Osteocyte (in vitro differentiated cells): Measurements from ENCODE around the gene MLANA. TPM values are rescaled to one million over a fixed set of nuclear protein-coding genes. Genes with fewer than 3 reads are reported as not detected.

ENCODE experiments used
- DNase-seq: peaks from one replicate; pipeline ENCODE4 v3.0.0; 2021; ENCODE audit warnings: mixed read lengths; ENCODE audit not compliant: unreplicated experiment; ENCODE audit errors: extremely low spot score
- H3K27ac Mint-ChIP-seq: one replicate; pipeline ENCODE4 v1.8.0; 2021; ENCODE audit warnings: mild to moderate bottlenecking, mixed read lengths; ENCODE audit not compliant: unreplicated experiment
- H3K27me3 Mint-ChIP-seq: one replicate; pipeline ENCODE4 v1.8.0; 2021; ENCODE audit warnings: mixed read lengths; ENCODE audit not compliant: unreplicated experiment
- H3K36me3 Mint-ChIP-seq: one replicate; pipeline ENCODE4 v1.8.0; 2021; ENCODE audit warnings: mixed read lengths; ENCODE audit not compliant: unreplicated experiment
- H3K4me1 Mint-ChIP-seq: one replicate; pipeline ENCODE4 v1.8.0; 2021; ENCODE audit warnings: mixed read lengths; ENCODE audit not compliant: unreplicated experiment
- H3K4me3 Mint-ChIP-seq: one replicate; pipeline ENCODE4 v1.8.0; 2021; ENCODE audit warnings: mild to moderate bottlenecking, moderate library complexity, mixed read lengths; ENCODE audit not compliant: unreplicated experiment
- H3K9me3 Mint-ChIP-seq: one replicate; pipeline ENCODE4 v1.8.0; 2021; ENCODE audit warnings: mixed read lengths; ENCODE audit not compliant: unreplicated experiment
- CTCF ChIP-seq: fragments of 200-600 bp; sonication (generic); IDR thresholded peaks from 2 replicates; pipeline ENCODE4 v1.5.0; 2021; ENCODE audit warnings: antibody characterized with exemption, mild to moderate bottlenecking, moderate library complexity
- long read RNA-seq: library from polyadenylated mRNA; unstranded; transcript quantifications from one replicate; pipeline ENCODE4 v2.0.0, GENCODE V29; 2021
- total RNA-seq: library from RNA; stranded (reverse); gene quantifications from 2 replicates; pipeline ENCODE4 v1.2.1, GENCODE V29; 2021

Gene MLANA
- total RNA-seq, result not detected in 2 replicates
- long read RNA-seq, result 0 reads

DNA sequence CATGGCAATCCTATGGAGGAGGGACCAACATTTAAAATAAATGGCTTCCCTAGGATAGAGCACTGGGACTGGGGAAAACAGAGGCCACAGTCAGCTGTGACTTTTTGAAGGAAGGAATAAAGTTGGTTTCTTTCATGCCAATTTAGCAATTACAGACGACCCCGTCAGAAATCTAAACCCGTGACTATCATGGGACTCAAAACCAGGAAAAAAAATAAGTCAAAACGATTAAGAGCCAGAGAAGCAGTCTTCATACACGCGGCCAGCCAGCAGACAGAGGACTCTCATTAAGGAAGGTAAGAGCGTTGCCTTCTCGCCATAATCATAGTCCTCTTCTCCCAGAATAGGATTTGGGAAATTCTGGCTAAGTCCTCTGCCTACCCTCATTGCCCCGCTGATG lies at the start of gene MLANA:
TSS of gene MLANA (plus strand) at position 249 of the 400 bp plus-strand sequence. CDS start 1,586 bp downstream, outside the sequence.
- Mint-ChIP-seq H3K9me3 (no peaks in the 10 kb centered on the region), H3K27ac (no peak within 1 kb of the TSS), H3K4me3 (no peak within 1 kb of the TSS), H3K4me1 (no peaks in the 10 kb centered on the region), H3K36me3 (no peaks in the 10 kb centered on the region), H3K27me3 (peaks cover 10% of the 10 kb centered on the region)
- DNase-seq, result no peak
- TF ChIP-seq CTCF, result no peak

GRCh38 chr9:5841771-5842573 lies 48.7 kb upstream of the MLANA start:
- Mint-ChIP-seq H3K4me1 (peaks cover 44% of the 10 kb centered on the region), H3K27me3 (peaks cover 10% of the 10 kb centered on the region), H3K4me3 (no peak overlapping the region), H3K9me3 (no peaks in the 10 kb centered on the region), H3K27ac (no peak overlapping the region), H3K36me3 (peaks cover 2% of the 10 kb centered on the region)
- DNase-seq, result no peak
- no peak for TF ChIP-seq CTCF

DNA sequence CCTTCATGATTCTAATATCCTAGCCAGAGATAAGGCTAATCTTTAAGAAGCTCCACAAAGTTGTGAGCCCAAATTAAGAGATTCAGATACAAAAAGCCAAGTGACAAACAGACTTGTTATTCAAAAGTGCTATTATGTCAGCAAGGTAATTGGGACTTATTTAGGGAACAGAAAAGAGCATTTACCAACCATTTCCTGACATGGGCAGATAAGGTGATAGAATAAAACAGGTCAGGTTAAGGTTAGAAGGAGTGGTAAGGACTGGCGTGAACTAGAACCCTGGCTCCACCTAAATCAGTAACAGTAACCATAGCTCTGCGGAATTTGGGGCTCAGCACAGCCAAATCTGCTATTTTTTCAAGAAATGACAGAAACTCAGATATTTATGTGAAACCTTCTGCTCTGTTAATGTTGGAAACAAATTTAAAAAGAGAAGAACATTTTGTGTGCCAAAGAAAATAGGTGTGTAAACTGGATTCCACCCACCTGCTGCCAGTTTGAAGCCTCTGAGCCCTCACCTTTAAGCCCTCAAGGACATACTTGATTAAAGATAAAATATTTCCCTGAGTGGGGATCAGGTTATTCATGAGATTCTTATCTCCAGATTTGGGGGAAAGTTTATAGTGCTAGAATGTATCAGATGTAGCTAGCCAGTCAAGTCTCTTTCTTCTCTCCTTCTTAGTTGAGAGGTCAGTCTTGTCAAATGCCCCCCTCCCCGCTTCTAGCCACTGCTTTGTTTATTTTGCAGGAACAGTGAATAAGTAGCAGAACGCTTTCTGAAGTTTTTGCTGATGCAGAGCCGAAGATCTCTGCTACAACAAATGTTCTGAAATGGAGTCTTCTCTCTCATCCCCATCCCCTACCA lies 47.5 kb upstream of the MLANA start:
- Mint-ChIP-seq H3K36me3 (peaks cover 2% of the 10 kb centered on the region), H3K4me1 (peaks cover 44% of the 10 kb centered on the region), H3K4me3 (peak overlapping the region; percentile 52)

GRCh38 chr9:5843794-5844471 lies 46.8 kb upstream of the MLANA start:
- Mint-ChIP-seq H3K27me3 (peaks cover 21% of the 10 kb centered on the region), H3K9me3 (no peaks in the 10 kb centered on the region), H3K4me3 (peak overlapping the region; percentile 52), H3K36me3 (peaks cover 2% of the 10 kb centered on the region), H3K27ac (peak overlapping the region; percentile 91), H3K4me1 (peaks cover 42% of the 10 kb centered on the region)
- TF ChIP-seq CTCF, result peak; percentile 18
- DNase-seq, result no peak

More for the DNA sequence above, 47.5 kb upstream of the MLANA start:
- no peak for TF ChIP-seq CTCF
- H3K9me3 Mint-ChIP-seq, result no peaks in the 10 kb centered on the region
- H3K27me3 Mint-ChIP-seq, result peaks cover 15% of the 10 kb centered on the region
- DNase-seq, result no peak
- peak overlapping the region; percentile 91 for H3K27ac Mint-ChIP-seq
